Measurements from ENCODE around the gene CATSPERE. TPM values are rescaled to one million over a fixed set of nuclear protein-coding genes. Genes with fewer than 3 reads are reported as not detected.

The CATSPERE gene
- total RNA-seq, 2 donors from 2014 or later, result 0.32 to 3.9 TPM

Small RNAs within 50 kb of the gene (small RNA-seq; reads per million reads assigned to genes)
- gene CYCSP5, result 0 reads per million in 2 donors

Other genes with a start within 250 kb of the CATSPERE start
- 10 to 100 TPM; 42.5 to 43.2 TPM for gene ADSS2, start 9.4 kb upstream of the CATSPERE start, total RNA-seq
- 10 to 100 TPM; 25.3 to 30.6 TPM for gene DESI2, start 191.9 kb downstream of the CATSPERE start, total RNA-seq

Measured in prostate gland (tissue), 2 donors.